ENCODE measurements around the gene KLK1.

KLK1 gene

DNA sequence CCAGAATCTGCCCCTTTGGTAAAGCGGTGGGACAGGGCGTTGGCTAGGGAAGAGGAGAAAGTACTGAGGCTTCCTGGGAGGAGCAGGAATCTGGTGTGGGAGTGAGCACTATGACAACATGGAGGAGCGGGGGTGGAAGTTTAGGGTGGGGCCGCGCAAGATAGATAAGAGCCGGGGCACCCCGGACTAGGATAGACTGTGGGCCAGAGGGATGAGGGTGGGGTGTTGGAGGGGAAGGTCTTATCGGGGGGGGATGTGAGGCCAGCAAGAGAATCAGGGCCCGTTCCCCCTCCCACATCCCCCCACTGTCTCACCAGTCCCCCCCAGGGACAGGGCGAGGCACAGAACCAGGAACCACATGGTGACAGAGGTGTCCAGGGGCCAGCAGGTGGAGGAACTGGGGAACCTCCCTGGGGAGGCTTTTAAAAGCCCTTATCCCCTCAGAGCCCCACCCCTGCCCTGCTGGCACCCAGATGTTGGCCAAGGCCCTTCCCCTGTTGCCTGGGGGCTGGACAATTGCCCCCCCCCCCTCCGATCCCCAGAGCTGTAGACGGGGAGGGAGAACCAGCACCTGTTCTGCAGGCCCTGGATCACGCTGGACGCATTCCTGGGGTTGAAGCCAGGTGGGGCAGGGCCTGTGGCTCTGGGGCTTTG is at the start of gene KLK1:
TSS of gene KLK1 (minus strand) at position 399 of the 654 bp plus-strand sequence. CDS start at position 360, 39 bp downstream.
- no peak for DNase-seq (ENCODE audit: low read depth)

DNA sequence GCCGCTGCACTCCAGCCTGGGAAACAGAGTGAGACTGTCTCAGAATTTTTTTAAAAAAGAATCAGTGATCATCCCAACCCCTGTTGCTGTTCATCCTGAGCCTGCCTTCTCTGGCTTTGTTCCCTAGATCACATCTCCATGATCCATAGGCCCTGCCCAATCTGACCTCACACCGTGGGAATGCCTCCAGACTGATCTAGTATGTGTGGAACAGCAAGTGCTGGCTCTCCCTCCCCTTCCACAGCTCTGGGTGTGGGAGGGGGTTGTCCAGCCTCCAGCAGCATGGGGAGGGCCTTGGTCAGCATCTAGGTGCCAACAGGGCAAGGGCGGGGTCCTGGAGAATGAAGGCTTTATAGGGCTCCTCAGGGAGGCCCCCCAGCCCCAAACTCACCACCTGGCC is 49.5 kb upstream of the KLK1 start, which contains the start of gene KLK2:
TSS of gene KLK2 (plus strand) at position 384 of the 400 bp plus-strand sequence. CDS start 35 bp downstream, outside the sequence.
- no peak for DNase-seq (ENCODE audit: low read depth)

DNA sequence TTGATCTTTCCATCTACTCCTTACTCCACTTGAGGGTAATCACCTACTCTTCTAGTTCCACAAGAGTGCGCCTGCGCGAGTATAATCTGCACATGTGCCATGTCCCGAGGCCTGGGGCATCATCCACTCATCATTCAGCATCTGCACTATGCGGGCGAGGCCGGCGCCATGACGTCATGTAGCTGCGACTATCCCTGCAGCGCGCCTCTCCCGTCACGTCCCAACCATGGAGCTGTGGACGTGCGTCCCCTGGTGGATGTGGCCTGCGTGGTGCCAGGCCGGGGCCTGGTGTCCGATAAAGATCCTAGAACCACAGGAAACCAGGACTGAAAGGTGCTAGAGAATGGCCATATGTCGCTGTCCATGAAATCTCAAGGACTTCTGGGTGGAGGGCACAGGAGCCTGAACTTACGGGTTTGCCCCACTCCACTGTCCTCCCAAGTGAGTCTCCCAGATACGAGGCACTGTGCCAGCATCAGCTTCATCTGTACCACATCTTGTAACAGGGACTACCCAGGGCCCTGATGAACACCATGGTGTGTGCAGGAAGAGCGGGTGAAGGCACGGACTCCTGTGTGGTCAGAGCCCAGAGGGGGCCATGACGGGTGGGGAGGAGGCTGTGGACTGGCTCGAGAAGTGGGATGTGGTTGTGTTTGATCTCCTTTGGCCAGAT is 47.0 kb upstream of the KLK1 start:
- no peak for DNase-seq (ENCODE audit: low read depth)

- no peak for DNase-seq (ENCODE audit: low read depth)
Measured at GRCh38 chr19:50869479-50869878, 45.9 kb upstream of the KLK1 start.

DNA sequence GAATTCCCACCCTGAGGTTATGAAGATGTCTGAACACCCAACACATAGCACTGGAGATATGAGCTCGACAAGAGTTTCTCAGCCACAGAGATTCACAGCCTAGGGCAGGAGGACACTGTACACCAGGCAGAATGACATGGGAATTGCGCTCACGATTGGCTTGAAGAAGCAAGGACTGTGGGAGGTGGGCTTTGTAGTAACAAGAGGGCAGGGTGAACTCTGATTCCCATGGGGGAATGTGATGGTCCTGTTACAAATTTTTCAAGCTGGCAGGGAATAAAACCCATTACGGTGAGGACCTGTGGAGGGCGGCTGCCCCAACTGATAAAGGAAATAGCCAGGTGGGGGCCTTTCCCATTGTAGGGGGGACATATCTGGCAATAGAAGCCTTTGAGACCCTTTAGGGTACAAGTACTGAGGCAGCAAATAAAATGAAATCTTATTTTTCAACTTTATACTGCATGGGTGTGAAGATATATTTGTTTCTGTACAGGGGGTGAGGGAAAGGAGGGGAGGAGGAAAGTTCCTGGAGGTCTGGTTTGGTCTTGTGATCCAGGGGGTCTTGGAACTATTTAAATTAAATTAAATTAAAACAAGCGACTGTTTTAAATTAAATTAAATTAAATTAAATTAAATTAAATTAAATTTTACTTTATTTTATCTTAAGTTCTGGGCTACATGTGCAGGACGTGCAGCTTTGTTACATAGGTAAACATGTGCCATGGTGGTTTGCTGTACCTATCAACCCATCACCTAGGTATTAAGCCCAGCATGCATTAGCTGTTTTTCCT is 38.1 kb upstream of the KLK1 start:
- no peak for DNase-seq (ENCODE audit: low read depth)

DNA sequence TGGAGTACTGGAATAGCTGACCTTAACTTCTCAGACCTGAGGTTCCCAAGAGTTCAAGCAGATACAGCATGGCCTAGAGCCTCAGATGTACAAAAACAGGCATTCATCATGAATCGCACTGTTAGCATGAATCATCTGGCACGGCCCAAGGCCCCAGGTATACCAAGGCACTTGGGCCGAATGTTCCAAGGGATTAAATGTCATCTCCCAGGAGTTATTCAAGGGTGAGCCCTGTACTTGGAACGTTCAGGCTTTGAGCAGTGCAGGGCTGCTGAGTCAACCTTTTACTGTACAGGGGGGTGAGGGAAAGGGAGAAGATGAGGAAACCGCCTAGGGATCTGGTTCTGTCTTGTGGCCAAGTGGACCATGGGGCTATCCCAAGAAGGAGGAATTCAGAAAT is 37.4 kb upstream of the KLK1 start:
- DNase-seq (ENCODE audit: low read depth) = no peak

DNA sequence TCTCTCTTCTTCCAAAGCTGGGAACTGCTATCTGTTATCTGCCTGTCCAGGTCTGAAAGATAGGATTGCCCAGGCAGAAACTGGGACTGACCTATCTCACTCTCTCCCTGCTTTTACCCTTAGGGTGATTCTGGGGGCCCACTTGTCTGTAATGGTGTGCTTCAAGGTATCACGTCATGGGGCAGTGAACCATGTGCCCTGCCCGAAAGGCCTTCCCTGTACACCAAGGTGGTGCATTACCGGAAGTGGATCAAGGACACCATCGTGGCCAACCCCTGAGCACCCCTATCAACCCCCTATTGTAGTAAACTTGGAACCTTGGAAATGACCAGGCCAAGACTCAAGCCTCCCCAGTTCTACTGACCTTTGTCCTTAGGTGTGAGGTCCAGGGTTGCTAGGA is 36.3 kb upstream of the KLK1 start:
- no peak for DNase-seq (ENCODE audit: low read depth)

GRCh38 chr19:50858886-50859285 is 35.3 kb upstream of the KLK1 start:
- DNase-seq (ENCODE audit: low read depth) = no peak

- no peak for DNase-seq (ENCODE audit: low read depth)
Measured at GRCh38 chr19:50857366-50857765, 33.8 kb upstream of the KLK1 start.

GRCh38 chr19:50854636-50855410 is 31.2 kb upstream of the KLK1 start, which contains the start of gene KLK3:
KLK3 (plus strand) TSS chr19:50854915; CDS start chr19:50854956, 41 bp downstream.
- no peak for DNase-seq (ENCODE audit: low read depth)

DNA sequence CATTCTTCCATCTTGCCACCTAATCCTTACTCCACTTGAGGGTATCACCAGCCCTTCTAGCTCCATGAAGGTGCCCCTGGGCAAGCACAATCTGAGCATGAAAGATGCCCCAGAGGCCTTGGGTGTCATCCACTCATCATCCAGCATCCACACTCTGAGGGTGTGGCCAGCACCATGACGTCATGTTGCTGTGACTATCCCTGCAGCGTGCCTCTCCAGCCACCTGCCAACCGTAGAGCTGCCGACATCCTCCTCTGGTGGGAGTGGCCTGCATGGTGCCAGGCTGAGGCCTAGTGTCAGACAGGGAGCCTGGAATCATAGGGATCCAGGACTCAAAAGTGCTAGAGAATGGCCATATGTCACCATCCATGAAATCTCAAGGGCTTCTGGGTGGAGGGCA is 28.0 kb upstream of the KLK1 start:
- DNase-seq (ENCODE audit: low read depth) = no peak

GRCh38 chr19:50850738-50851137 is 27.2 kb upstream of the KLK1 start:
- no peak for DNase-seq (ENCODE audit: low read depth)

DNA sequence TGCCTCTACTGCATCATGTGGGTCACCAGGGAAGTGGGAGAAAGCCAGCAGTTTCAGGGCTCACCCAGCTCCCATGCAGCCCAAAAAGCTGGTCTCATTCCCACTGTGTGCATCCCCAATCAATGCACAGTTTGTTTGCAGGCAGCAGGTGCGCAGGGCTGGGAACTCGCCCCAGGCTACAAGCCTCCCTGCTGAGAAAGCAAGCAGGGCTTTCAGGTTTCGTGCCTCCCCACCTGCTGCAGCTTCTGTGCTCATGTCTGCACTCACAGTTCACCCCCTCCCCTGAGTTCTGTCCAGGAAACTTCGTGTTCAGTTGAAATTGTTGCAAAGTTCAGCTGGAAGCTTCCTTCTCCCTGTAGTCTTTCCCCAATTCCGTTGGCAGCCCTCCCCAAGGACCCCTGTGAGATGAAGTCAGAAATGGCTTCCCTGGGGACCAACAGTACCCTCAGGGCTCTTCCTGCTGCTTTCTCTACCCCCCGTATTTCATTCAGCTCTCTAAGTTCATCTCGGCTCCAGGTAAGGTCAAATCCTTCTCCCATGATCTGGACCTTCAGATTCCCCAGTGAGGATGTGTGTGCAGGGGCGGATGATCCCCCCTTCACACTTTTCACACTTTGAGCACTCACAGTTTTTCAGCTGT is 20.8 kb upstream of the KLK1 start:
- DNase-seq (ENCODE audit: low read depth) = no peak

GRCh38 chr19:50843701-50844221 is 20.2 kb upstream of the KLK1 start:
- DNase-seq (ENCODE audit: low read depth) = no peak

DNA sequence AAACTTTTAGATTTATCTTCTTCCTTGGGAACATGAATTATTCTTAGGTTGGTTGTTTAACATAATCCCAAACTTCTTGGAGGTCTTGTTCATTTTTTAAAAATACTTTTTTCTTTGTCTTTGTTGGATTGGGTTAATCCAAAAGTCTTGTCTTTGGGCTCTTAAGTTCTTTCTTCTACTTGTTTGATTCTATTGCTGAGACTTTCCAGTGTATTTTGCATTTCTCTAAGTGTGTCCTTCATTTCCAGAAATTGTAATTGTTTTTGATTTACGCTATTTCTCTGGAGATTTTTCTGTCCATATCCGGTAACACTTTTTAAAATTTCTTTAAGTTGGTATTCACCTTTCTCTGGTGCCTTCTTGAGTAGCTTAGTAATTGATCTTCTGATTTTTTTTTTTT is 19.6 kb upstream of the KLK1 start:
- no peak for DNase-seq (ENCODE audit: low read depth)

- no peak for DNase-seq (ENCODE audit: low read depth)
Measured at GRCh38 chr19:50842130-50842529, 18.5 kb upstream of the KLK1 start.

GRCh38 chr19:50839712-50840655 is 16.4 kb upstream of the KLK1 start:
- DNase-seq (ENCODE audit: low read depth) = no peak

DNA sequence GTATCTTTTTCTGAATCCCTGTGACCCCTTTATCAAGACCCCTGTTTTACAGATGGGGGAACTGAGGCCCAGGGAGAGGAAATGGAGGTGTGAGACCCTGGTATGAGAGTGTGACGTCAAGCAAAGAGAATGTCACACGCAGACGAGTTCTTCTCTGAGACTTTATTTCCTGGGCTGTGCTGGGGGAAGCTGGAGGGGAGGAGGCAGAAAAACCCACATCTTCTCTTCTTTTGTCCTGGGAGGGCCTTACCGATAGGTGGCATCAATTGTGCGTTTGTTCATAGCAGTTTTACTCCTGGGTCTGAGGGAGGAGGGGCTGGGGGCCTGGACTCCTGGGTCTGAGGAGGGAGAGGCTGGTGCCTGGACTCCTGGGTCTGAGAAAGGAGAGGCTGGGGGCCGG is 14.7 kb upstream of the KLK1 start:
- DNase-seq (ENCODE audit: low read depth) = no peak

DNA sequence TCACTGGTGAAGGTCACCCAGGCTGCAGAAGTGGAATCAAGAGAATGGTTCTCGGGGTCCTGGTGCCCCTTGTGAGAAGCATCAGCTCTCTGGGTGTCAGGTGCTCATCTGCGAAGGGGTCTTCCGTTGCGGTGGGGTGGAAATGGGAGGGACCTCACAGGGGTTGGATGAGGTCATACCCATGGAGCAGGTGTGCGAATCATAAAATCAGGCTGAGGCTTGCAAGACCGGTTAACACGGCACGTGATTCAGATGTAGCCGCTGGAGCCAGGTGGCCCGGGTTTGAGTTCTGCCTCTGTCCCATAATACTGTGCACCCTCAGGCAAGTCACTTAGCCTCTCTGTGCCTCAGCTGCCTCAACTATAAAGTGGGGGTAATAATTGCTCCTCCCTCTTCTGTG is 13.7 kb upstream of the KLK1 start:
- no peak for DNase-seq (ENCODE audit: low read depth)

DNA sequence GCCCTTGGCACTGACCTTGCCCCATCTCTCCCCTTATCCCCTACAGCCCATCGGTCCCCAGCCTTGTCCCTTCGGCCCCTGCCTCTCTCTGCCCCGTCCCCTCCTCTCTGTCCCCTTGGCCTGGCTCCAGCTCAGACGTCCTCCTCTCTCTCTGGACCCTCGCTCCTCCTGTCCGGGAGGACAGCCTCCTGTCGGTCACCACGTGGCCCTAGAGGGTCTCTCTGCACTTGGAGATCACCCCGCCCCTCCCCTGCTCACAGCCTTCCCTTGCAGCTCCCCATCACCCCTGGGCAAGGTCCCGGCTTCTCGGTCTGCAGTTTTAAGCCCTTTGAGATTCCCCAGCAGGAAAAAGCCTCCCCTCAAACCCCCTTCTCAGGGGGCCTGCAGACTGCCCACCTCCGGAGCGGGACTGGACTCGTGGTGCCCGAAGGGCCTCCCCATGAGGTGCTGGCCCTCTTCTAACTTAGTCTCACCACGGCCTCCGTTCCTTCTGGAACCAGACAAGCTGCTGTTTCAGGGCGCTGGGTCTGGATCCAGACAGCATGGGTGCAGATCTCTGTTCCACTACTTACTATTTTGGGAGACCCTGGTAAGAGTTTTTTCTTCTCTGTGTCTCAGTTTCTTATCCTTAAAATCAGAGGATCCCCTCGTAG is 13.1 kb upstream of the KLK1 start:
- DNase-seq (ENCODE audit: low read depth) = no peak
